ENCODE measurements around the gene SYNRG. TPM values are rescaled to one million over a fixed set of nuclear protein-coding genes. Genes with fewer than 3 reads are reported as not detected.

The SYNRG gene
- total and polyA plus RNA-seq, 2 of the 13 experiments (the other 11 are each of a cell fraction or from before 2014, with no cell fraction given) = 7.3 to 8.7 TPM

GRCh38 chr17:37643118-37643766 lies 34.0 kb upstream of the SYNRG start, which contains the start of gene DDX52 (continued):
- TF ChIP-seq ZNF337 (CRISPR knock-in tag; IDR thresholded peaks at IDR 0.05; ENCODE audit: borderline replicate concordance, low read depth) = no peak
- no peak for TF ChIP-seq ZNF567 (CRISPR knock-in tag; IDR thresholded peaks at IDR 0.05; ENCODE audit: borderline replicate concordance)
- TF ChIP-seq NCOR1 (IDR thresholded peaks at IDR 0.05; ENCODE audit: borderline replicate concordance, low read length) = no peak
- TF ChIP-seq ZBTB4 (CRISPR knock-in tag; IDR thresholded peaks at IDR 0.05; ENCODE audit: borderline replicate concordance) = no peak
- no peak for TF ChIP-seq PLSCR1 (CRISPR knock-in tag; IDR thresholded peaks at IDR 0.05; ENCODE audit: borderline replicate concordance)
- TF ChIP-seq HMGXB3 (CRISPR knock-in tag; IDR thresholded peaks at IDR 0.05; ENCODE audit: borderline replicate concordance) = peak; percentile 34; the same call in 1 of the 2 replicates
- no peak for TF ChIP-seq IKZF1 (IDR thresholded peaks at IDR 0.05)
- no peak for TF ChIP-seq ZNF318 (CRISPR knock-in tag; IDR thresholded peaks at IDR 0.05)
- no peak; the same call in 1 of the 2 replicates for TF ChIP-seq RXRB (CRISPR knock-in tag; IDR thresholded peaks at IDR 0.05; ENCODE audit: borderline replicate concordance)

All from HepG2 (cell line).